GM12878 (cell line): Measurements from ENCODE around the gene FOXI3. TPM values are rescaled to one million over a fixed set of nuclear protein-coding genes. Genes with fewer than 3 reads are reported as not detected.

Experiments used
- ASH2L ChIP-seq: fragments of 300-600, 200-600 bp; sonication (generic); IDR thresholded peaks from 2 replicates; pipeline ENCODE4 v1.6.1; 2017; ENCODE audit warnings: low read depth, mild to moderate bottlenecking, borderline replicate concordance
- CHD2 ChIP-seq: IDR thresholded peaks from 2 replicates; pipeline ENCODE4 v1.6.1; 2011; ENCODE audit warnings: low read depth, low read length, improper control_type of control experiment, borderline replicate concordance
- E2F4 ChIP-seq: IDR thresholded peaks from 2 replicates; pipeline ENCODE4 v1.6.1; 2012; ENCODE audit warnings: low read depth, low read length, improper control_type of control experiment
- EP300 ChIP-seq, 2 experiments: fragments of 150-350 bp in 1 of 2; IDR thresholded peaks; 2 replicates each; pipeline ENCODE4 v1.6.1; 2011 to 2012; ENCODE audit warnings: low read depth in 2 of 2, low read length in 2 of 2, borderline replicate concordance in 1 of 2, improper control_type of control experiment in 1 of 2, inconsistent platforms in 1 of 2; ENCODE audit not compliant: control insufficient read depth in 1 of 2
- KLF5 ChIP-seq: fragments of 450-650 bp; IDR thresholded peaks from 2 replicates; pipeline ENCODE4 v1.6.1; 2014; ENCODE audit warnings: mild to moderate bottlenecking; ENCODE audit not compliant: partially characterized antibody
- NR2C2 ChIP-seq: IDR thresholded peaks from 2 replicates; pipeline ENCODE4 v1.6.1; 2011; ENCODE audit warnings: borderline replicate concordance, low read depth; ENCODE audit not compliant: control insufficient read depth, insufficient read length
- RAD51 ChIP-seq: fragments of 450-650 bp; IDR thresholded peaks from 2 replicates; pipeline ENCODE4 v1.6.1; 2016; ENCODE audit warnings: moderate library complexity, mild to moderate bottlenecking, inconsistent platforms
- polyA plus RNA-seq, 11 experiments: library from polyadenylated mRNA; depleted of rRNA in 4 of 11; unstranded in 6 of 11; stranded (reverse) in 5 of 11; fragments of >200 nt; fragmentation: Nextera tagmentation in 4 of 11; fragmentation: Illumina TruSeq in 1 of 11; extraction: Ambion mirVana in 4 of 11; extraction: Trizol in 1 of 11; gene quantifications; 1 replicate in 1 of 11; 2 replicates in 10 of 11; pipeline versions ENCODE4 v1.2.1 to v1.2.3, GENCODE V29; 2011 to 2016; ENCODE audit warnings: inconsistent platforms in 2 of 11, missing spikeins in 2 of 11, low read depth in 1 of 11
- total RNA-seq, 4 experiments: library from RNA; depleted of rRNA in 3 of 4; stranded (reverse); fragments of >200 nt in 3 of 4; fragmentation: Illumina TruSeq in 1 of 4; extraction: Trizol in 1 of 4; gene quantifications; 2 replicates each; pipeline versions ENCODE4 v1.2.1 to v1.2.3, GENCODE V29; 2013 to 2021
- TF ChIP-seq, protein P1 (sequence below): IDR thresholded peaks from 2 replicates; pipeline ENCODE4 v1.6.1; 2011; ENCODE audit warnings: low read depth, low read length, improper control_type of control experiment, borderline replicate concordance
- TF ChIP-seq, protein P2 (sequence below): fragments of 150-350 bp; IDR thresholded peaks from 2 replicates; pipeline ENCODE4 v1.6.1; 2014; ENCODE audit warnings: mild to moderate bottlenecking, low read depth, low read length

Gene FOXI3
- total and polyA plus RNA-seq, 10 of the 15 experiments (the other 5 are each of a cell fraction or from before 2014, with no cell fraction given) = not detected

GRCh38 chr2:88458633-88459032, 6.1 kb upstream of the FOXI3 start (continued):
- TF ChIP-seq EP300 (IDR thresholded peaks at IDR 0.05; ENCODE audit: borderline replicate concordance in 1 of 2, control insufficient read depth in 1 of 2, low read depth in 2 of 2, low read length in 2 of 2) (no peak), KLF5 (no peak), E2F4 (no peak), NR2C2 (no peak), ASH2L (no peak), RAD51 (no peak), CHD2 (no peak)
- TF ChIP-seq, protein P1, sequence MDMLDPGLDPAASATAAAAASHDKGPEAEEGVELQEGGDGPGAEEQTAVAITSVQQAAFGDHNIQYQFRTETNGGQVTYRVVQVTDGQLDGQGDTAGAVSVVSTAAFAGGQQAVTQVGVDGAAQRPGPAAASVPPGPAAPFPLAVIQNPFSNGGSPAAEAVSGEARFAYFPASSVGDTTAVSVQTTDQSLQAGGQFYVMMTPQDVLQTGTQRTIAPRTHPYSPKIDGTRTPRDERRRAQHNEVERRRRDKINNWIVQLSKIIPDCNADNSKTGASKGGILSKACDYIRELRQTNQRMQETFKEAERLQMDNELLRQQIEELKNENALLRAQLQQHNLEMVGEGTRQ = no peak
- TF ChIP-seq, protein P2, sequence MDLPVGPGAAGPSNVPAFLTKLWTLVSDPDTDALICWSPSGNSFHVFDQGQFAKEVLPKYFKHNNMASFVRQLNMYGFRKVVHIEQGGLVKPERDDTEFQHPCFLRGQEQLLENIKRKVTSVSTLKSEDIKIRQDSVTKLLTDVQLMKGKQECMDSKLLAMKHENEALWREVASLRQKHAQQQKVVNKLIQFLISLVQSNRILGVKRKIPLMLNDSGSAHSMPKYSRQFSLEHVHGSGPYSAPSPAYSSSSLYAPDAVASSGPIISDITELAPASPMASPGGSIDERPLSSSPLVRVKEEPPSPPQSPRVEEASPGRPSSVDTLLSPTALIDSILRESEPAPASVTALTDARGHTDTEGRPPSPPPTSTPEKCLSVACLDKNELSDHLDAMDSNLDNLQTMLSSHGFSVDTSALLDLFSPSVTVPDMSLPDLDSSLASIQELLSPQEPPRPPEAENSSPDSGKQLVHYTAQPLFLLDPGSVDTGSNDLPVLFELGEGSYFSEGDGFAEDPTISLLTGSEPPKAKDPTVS = no peak
